Measurements from ENCODE around the gene LCN2. TPM values are rescaled to one million over a fixed set of nuclear protein-coding genes. Genes with fewer than 3 reads are reported as not detected.

The LCN2 gene
- total RNA-seq, 3 donors from 2014 or later (not counting 1 experiment from before 2014, with no cell fraction given), result 0.82 to 0.99 TPM; not detected in 1

DNA sequence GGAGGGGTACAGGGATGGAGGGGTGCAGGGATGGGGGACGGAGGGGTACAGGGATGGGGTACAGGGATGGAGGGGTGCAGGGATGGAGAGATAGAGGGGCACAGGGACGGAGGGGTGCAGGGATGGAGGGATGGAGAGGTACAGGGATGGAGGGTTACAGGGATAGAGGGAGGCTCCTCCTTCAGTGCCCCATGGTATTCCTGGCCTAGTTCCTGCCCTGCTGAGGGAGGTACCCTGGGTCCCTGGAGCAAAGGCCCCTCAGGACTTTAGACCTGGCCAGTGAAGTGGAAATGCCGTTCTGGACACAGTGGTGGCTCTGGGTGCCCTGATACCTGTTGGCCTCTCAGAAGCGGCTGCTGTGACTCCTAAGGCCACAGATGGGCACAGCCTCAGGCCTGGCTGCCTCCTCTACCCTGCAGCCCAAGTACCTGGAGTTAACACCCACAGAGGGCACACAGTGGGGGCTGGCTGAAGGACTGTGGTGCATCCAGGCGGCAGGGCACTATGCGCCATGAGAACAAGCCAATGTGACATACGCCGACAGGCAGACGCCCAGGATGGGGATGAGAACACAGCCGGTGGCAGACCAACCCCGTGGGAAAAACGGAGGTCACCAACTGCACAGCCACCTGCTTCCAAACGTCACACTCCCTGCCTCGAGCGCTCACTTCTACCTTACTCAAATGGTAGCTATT is 30.1 kb upstream of the LCN2 start:
- WGBS (ENCODE audit: insufficient coverage), result 91% methylated on average over 12 of the region's 15 CpGs
- no peak overlapping the region for H3K27ac ChIP-seq (ENCODE audit: low read length)
- ATAC-seq (no peak), DNase-seq (no peak)
- no peaks in the 10 kb centered on the region for H3K27me3 ChIP-seq (ENCODE audit: control insufficient read depth, insufficient read depth, low read length)
- peaks cover 6 to 11% of the 10 kb centered on the region in 2 donors for H3K4me1 Mint-ChIP-seq
- H3K4me1 ChIP-seq (ENCODE audit: control insufficient read depth, insufficient read depth, low read length), result peaks cover 27% of the 10 kb centered on the region
- H3K36me3 Mint-ChIP-seq, result no peaks in the 10 kb centered on the region
- TF ChIP-seq, protein P1, sequence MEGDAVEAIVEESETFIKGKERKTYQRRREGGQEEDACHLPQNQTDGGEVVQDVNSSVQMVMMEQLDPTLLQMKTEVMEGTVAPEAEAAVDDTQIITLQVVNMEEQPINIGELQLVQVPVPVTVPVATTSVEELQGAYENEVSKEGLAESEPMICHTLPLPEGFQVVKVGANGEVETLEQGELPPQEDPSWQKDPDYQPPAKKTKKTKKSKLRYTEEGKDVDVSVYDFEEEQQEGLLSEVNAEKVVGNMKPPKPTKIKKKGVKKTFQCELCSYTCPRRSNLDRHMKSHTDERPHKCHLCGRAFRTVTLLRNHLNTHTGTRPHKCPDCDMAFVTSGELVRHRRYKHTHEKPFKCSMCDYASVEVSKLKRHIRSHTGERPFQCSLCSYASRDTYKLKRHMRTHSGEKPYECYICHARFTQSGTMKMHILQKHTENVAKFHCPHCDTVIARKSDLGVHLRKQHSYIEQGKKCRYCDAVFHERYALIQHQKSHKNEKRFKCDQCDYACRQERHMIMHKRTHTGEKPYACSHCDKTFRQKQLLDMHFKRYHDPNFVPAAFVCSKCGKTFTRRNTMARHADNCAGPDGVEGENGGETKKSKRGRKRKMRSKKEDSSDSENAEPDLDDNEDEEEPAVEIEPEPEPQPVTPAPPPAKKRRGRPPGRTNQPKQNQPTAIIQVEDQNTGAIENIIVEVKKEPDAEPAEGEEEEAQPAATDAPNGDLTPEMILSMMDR (IDR thresholded peaks at IDR 0.05), result no peak
- no peak overlapping the region for H3K4me3 ChIP-seq (ENCODE audit: low read length)
- no peak overlapping the region for H3K27ac Mint-ChIP-seq
- no peak overlapping the region for H3K4me3 Mint-ChIP-seq
- H3K27me3 Mint-ChIP-seq (ENCODE audit: low read depth in 2 of 2), result no peaks in the 10 kb centered on the region
- peaks cover 25% of the 10 kb centered on the region for H3K36me3 ChIP-seq (ENCODE audit: control insufficient read depth, insufficient read depth, low read length)
- no peaks in the 10 kb centered on the region for H3K9me3 Mint-ChIP-seq
- intact Hi-C loops (cut with micrococcal nuclease), result loop anchor here (5.0 kb wide), 1 partner anchor 177 kb away; no protein-coding TSS in a partner anchor
- H3K9me3 ChIP-seq (ENCODE audit: control insufficient read depth, insufficient read depth, low read length), result no peaks in the 10 kb centered on the region

DNA sequence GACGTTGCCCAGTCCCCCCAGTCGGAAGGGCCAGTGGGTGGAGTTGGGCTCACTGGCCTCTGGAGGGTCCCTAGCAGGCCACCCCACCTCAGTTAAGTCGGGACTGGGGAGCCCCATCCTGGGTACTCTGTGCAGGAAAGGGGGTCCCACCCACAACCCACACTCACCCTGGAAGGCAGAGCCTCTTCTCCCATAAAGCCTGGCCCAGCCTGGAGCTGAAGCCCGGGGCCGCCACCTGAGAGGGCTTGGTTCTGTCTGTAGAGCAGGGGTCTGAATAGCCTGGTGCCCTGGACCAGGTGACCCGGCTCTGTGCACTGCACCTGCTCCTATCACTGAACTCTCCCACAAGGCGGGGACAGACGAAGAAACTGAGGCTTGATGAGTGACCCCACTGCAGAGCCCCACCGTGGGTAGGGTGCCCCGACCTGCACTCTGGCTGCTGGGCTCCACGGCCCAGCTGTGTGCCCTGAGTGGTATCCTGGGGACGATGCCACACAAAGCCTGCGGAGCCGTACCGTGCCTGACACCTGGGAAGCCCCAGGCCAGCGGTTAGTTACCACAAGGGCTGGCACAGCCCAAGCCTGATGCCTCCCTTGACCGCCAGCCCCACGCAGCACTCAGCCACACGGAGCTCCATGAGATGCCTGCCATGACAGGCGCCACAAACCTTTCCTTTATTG is 29.1 kb upstream of the LCN2 start:
- intact Hi-C loops (cut with micrococcal nuclease), result no loop called here
- no peak overlapping the region for H3K27ac Mint-ChIP-seq
- peaks cover 28% of the 10 kb centered on the region for H3K4me1 ChIP-seq (ENCODE audit: control insufficient read depth, insufficient read depth, low read length)
- no peaks in the 10 kb centered on the region for H3K27me3 ChIP-seq (ENCODE audit: control insufficient read depth, insufficient read depth, low read length)
- H3K36me3 Mint-ChIP-seq, result no peaks in the 10 kb centered on the region
- H3K27me3 Mint-ChIP-seq (ENCODE audit: low read depth in 2 of 2), result no peaks in the 10 kb centered on the region
- no peaks in the 10 kb centered on the region for H3K9me3 Mint-ChIP-seq
- H3K36me3 ChIP-seq (ENCODE audit: control insufficient read depth, insufficient read depth, low read length), result peaks cover 27% of the 10 kb centered on the region
- TF ChIP-seq, protein P1 (IDR thresholded peaks at IDR 0.05), result no peak
- no peak overlapping the region for H3K4me3 ChIP-seq (ENCODE audit: low read length)
- no peaks in the 10 kb centered on the region for H3K9me3 ChIP-seq (ENCODE audit: control insufficient read depth, insufficient read depth, low read length)
- DNase-seq (no peak), ATAC-seq (no peak)
- no peak overlapping the region for H3K27ac ChIP-seq (ENCODE audit: low read length)
- H3K4me1 Mint-ChIP-seq, result peaks cover 6 to 14% of the 10 kb centered on the region in 2 donors
- no peak overlapping the region for H3K4me3 Mint-ChIP-seq
- 92% methylated on average over 20 of the region's 20 CpGs for WGBS (ENCODE audit: insufficient coverage)

DNA sequence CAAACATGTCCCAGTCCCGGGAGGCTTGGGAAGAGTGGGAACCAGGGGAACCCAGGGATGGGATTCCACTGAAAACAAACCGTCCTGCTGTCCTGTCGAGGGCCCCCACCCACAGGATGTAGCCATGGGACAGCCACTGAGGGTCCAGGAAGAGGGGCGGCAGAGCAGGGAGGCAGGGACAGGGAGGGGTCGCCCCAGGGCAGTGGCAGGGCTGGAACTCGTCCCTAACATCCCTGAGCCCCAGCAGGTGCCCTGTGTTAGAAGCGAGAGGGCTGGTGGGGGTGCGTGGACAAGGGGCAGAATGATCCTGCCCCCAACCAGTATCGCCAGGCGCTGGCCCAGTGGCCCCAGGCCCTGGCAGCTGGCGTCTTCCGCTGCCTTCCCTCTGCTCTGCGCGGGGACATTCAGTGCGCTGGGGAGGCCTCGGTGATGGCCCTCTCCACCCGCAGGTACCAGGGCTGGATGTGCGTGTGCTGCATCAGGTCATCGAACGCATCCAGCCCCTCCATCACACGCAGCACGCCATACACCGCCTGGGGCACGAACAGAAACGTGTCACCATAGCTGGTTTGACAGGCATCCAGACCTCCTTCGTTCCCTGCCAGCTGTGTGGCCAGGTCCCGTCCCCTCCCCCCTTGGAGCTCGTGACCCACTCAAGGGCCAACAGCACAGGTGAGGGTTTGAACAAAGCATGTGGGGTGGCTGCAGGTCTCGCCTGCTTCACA is 28.4 kb upstream of the LCN2 start:
- DNase-seq (no peak), ATAC-seq (no peak)
- Mint-ChIP-seq H3K4me1 (peaks cover 9 to 21% of the 10 kb centered on the region in 2 donors), H3K36me3 (no peaks in the 10 kb centered on the region), H3K27ac (no peak overlapping the region), H3K27me3 (ENCODE audit: low read depth in 2 of 2) (no peaks in the 10 kb centered on the region), H3K9me3 (no peaks in the 10 kb centered on the region), H3K4me3 (no peak overlapping the region)
- no peaks in the 10 kb centered on the region for H3K27me3 ChIP-seq (ENCODE audit: control insufficient read depth, insufficient read depth, low read length)
- H3K36me3 ChIP-seq (ENCODE audit: control insufficient read depth, insufficient read depth, low read length), result peaks cover 27% of the 10 kb centered on the region
- WGBS (ENCODE audit: insufficient coverage), result 91% methylated on average over 29 of the region's 29 CpGs
- intact Hi-C loops (cut with micrococcal nuclease), result no loop called here
- peaks cover 28% of the 10 kb centered on the region for H3K4me1 ChIP-seq (ENCODE audit: control insufficient read depth, insufficient read depth, low read length)
- H3K27ac ChIP-seq (ENCODE audit: low read length), result no peak overlapping the region
- TF ChIP-seq, protein P1 (IDR thresholded peaks at IDR 0.05), result no peak
- H3K9me3 ChIP-seq (ENCODE audit: control insufficient read depth, insufficient read depth, low read length), result no peaks in the 10 kb centered on the region
- H3K4me3 ChIP-seq (ENCODE audit: low read length), result no peak overlapping the region

All from natural killer cell (primary cell).